Measurements from ENCODE around the gene RABEP1.

Gene RABEP1

GRCh38 chr17:5272322-5272721, 9.8 kb upstream of the RABEP1 start:
- DNase-seq (ENCODE audit: low read depth in 3 of 3): peak; percentile 2 to 37 (median 27)

DNA sequence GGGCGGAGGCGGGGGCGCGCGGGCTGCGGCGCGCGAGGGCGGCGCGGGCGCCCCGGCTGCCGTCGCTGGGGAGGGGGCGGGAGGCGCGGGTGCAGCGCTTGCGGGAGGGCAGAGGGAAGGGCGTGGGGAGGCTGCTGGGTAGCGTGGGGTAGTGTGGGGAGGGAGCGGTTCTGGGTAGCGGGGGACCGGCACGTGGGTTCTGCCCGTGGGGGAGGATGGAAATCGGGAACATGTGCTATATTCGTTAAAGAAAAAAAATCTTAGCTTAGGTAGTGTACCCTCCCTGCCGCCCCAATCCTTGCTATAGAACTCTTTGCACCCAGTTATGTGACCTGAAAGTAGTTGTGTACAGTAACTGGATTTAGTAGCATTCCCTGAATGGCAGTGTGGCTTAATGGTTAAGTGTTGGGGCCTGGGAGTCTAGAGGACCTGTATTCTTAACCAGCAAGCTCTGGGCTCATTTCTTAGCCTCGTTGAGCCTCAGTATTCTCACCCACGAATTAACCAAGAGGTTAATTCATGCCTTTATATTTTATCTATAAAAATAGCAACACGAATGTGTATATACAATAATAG, 646 bp downstream of the RABEP1 start:
- DNase-seq (ENCODE audit: low read depth in 3 of 3): peak in 2 of 3 experiments; percentile 8 to 35

DNA sequence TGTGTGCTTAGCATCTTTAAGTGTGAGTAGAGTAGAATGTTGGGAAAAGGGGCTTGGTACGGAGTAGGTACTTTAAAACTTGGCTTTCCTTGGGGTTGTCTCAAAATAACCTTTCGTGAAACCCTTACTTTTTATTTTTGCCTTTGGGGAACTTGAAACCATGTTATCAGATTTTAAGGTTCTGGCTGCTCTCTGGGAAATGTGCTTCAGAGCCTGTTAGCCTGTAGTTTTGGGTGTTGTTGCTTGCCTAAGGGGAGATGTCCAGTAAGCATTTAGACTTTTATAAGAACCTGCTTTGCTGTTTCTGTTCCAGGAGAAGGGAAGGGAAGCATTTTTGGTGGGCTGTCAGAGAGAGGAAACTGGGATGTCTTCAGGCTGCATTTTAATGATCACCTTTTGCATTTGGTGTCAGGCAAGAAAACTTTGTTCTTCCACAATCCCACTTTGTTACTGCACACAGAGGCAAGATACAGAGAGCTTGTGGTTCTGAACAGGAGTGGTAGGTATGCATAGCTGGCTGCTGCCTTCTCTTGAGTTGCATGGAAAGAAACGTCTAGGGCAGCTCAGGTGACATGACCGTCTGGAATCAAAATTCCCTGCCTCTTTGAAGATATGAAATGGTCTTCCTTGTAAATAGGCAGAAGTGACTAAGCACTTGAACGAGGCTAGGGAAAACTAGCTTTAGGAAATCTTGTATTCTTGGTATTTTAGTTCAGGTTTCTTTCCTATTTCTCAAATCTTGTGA, 1.7 kb downstream of the RABEP1 start:
- no peak for DNase-seq (ENCODE audit: low read depth in 3 of 3)

DNA sequence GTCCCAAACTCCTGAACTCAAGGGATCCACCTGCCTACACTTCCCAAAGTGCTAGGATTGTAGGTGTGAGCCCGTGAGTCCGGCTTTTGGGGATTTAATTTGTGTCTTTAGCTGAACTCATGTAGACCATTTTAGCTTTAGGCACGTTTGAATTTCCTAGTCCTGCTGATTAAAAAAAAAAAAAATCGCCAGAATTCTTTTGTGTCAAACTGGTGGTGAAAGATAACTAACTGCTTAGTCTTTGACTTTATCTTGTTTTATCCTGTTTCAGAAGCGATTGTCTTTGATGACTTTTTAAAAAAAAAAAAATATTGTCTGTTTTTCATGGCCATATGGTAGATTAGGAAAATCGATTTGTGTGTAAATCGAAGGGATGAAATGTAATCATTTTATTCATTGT, 2.6 kb downstream of the RABEP1 start:
- DNase-seq (ENCODE audit: low read depth in 3 of 3): no peak

GRCh38 chr17:5286846-5287245, 4.8 kb downstream of the RABEP1 start:
- DNase-seq (ENCODE audit: low read depth in 3 of 3): no peak

DNA sequence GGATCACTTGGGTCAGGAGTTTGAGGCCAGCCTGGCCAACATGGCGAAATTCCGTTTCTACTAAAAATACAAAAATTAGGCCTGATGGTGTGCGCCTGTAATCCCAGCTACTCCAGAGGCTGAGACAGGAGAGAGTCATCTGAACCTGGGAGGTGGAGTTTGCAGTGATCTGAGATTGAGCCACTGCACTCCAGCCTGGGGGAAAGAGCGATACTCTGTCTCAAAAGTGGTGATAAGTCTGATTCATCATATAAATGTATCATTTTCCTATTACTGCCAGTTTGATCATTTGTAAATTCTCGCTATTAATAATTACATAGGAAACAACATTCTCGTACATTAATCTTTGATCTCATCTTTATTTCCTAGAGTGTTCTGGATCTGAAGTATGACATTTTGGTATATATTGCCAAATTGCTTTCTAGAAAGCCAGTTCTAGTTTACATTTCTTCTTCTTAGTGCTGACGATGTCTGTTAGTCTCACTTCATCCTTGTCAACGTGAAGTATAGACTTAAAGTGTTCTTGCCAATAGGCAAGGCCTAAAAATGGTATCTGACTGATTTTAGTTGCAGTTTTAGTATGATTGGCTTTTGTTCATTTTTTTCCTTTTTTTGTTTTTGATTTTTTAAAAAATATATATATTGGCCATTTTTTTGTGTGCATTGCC, 9.7 kb downstream of the RABEP1 start:
- DNase-seq (ENCODE audit: low read depth in 3 of 3): no peak

- DNase-seq (ENCODE audit: low read depth in 3 of 3): no peak
Observed at GRCh38 chr17:5297245-5297644, 15.2 kb downstream of the RABEP1 start.

DNA sequence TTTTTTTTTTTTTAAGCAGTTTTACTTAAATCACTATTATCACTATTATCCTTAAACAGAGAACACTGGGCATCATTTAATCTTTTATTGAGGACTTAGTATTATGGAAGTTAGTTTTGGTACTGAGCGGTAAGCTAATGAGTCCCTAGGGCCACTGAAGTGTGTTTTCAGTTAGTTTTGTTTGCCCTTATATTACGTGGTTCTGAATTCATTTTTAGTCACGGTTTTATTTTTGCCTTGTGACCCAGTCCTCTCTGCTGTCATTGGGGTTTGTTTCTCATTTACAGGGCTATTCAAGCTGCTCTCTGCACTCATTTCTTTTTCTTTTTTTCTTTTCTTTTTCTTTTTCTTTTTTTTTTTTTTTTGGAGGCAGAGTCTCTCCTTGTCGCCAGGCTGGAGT, 17.3 kb downstream of the RABEP1 start:
- DNase-seq (ENCODE audit: low read depth in 3 of 3): no peak

DNA sequence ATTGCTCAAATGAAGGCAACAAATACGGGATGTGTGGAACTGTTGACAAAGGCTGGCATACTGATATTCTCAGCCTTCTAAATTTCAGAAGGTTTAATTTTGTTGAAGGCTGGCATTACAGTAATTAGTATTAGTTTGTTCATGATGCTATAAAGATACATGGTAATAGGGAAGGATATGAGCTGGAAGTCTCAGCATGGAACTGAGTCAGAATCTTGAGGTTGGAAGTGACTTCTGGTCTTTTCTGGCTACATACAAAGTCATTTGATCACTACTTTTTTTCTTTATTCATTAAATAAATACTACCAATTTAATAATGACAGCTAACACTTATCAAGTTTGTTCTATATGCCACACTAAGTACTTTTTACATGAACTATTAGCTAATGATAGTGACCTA, 22.6 kb downstream of the RABEP1 start:
- no peak for DNase-seq (ENCODE audit: low read depth in 3 of 3)

GRCh38 chr17:5309851-5310250, 27.8 kb downstream of the RABEP1 start:
- no peak for DNase-seq (ENCODE audit: low read depth in 3 of 3)

- DNase-seq (ENCODE audit: low read depth in 3 of 3): no peak
Observed at GRCh38 chr17:5325851-5326250, 43.8 kb downstream of the RABEP1 start.

- no peak for DNase-seq (ENCODE audit: low read depth in 3 of 3)
Observed at GRCh38 chr17:5329784-5330557, 47.9 kb downstream of the RABEP1 start.

DNA sequence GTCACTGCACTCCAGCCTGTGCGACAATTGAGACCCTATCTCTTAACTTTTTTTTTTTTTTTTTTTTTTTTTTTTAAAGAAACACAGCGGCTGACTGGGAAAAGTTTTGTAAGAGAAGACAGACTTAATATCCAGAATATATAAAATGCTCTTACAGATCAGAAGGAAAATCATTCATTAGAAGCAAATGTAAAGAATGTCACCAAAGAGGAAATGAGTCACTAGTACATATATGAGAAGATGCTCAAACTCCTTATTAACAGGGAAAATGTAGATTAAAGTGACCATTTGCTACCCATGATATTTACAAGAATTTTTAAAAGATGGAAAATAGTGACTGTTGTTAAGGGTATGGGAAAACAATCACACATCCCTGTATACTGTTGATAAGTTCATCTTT, 48.9 kb downstream of the RABEP1 start:
- DNase-seq (ENCODE audit: low read depth in 3 of 3): no peak

DNA sequence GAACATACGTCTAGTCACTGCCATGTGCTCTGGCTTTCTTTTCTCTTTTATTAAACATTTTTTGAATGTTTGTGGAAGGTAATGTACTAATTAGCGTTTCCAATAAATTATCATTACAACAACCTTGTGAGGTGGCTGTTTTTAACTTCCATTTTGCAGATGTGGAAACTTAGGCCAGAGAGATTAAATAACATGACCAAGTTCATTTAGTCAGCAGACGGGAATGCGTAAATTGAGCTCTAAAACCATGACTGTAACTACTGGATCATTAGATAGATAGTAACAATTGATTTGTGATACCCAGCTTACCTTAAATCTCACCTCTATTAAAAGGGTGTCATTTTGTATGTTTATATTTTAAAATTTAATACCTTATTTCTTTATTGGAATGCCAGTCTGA, 49.4 kb downstream of the RABEP1 start:
- DNase-seq (ENCODE audit: low read depth in 3 of 3): no peak

- no peak for DNase-seq (ENCODE audit: low read depth in 3 of 3)
Observed at GRCh38 chr17:5344914-5345313, 62.8 kb downstream of the RABEP1 start.

GRCh38 chr17:5352681-5353289, 70.7 kb downstream of the RABEP1 start:
- no peak for DNase-seq (ENCODE audit: low read depth in 3 of 3)

DNA sequence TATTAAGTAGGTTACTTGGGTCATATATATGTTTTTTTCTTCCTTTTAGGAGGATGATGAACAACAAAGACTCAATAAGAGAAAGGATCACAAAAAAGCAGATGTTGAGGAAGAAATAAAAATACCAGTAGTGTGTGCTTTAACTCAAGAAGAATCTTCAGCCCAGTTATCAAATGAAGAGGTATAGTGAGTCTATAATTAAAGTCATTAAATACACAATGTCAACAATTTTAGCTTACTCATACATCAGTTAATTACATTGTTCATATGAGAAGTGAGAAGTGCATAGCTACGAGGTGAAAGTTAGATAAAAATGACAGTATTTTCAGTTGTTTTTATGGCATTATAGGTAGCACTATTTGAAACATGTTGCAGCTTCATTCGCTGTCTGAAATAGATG, 72.2 kb downstream of the RABEP1 start:
- no peak for DNase-seq (ENCODE audit: low read depth in 3 of 3)

- DNase-seq (ENCODE audit: low read depth in 3 of 3): no peak
Observed at GRCh38 chr17:5354886-5355415, 72.9 kb downstream of the RABEP1 start.

- DNase-seq (ENCODE audit: low read depth in 3 of 3): no peak
Observed at GRCh38 chr17:5355421-5356129, 73.5 kb downstream of the RABEP1 start.

- DNase-seq (ENCODE audit: low read depth in 3 of 3): no peak
Observed at GRCh38 chr17:5361426-5361825, 79.3 kb downstream of the RABEP1 start.

GRCh38 chr17:5362162-5362811, 80.2 kb downstream of the RABEP1 start:
- no peak for DNase-seq (ENCODE audit: low read depth in 3 of 3)

All from stimulated activated CD4-positive, alpha-beta T cell treated with anti-CD3 and anti-CD28 coated beads, TNF-alpha, amount 100 ng/mL, for 24 hours (primary cell).